DND-41 (cell line): ENCODE data around the gene CDC6.

Experiments
- EZH2 ChIP-seq: IDR thresholded peaks from 3 replicates; pipeline ENCODE4 v1.6.1; 2012; ENCODE audit warnings: borderline replicate concordance, low read depth, mild to moderate bottlenecking, moderate library complexity, low read length, inconsistent platforms; ENCODE audit not compliant: severe bottlenecking
- TF ChIP-seq, protein P1 (sequence below): IDR thresholded peaks from 2 replicates; pipeline ENCODE4 v1.5.1; 2012; ENCODE audit warnings: borderline replicate concordance, low read length, moderate library complexity, mild to moderate bottlenecking; ENCODE audit not compliant: poor library complexity, severe bottlenecking; ENCODE audit errors: extremely low read depth

DNA sequence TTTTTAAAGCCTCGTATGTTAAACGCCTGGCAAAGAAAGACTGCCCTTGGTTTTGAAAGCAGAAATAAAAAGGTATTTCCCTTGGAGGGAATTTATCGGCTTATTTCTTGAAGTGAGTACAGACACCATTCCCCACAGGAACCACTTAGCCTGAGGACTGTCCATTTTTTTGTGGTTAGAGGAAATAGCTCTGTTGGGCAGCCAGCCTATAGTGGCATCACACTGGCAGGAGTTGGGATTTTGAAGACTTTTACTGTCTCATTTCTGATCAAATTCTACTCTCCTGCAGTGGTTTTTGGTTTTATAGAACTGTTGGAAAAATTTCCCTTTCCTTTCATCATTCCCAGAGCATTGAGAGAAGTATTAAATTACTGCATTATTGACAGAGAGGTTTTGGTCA, 34.1 kb upstream of the CDC6 start:
- TF ChIP-seq, protein P1, sequence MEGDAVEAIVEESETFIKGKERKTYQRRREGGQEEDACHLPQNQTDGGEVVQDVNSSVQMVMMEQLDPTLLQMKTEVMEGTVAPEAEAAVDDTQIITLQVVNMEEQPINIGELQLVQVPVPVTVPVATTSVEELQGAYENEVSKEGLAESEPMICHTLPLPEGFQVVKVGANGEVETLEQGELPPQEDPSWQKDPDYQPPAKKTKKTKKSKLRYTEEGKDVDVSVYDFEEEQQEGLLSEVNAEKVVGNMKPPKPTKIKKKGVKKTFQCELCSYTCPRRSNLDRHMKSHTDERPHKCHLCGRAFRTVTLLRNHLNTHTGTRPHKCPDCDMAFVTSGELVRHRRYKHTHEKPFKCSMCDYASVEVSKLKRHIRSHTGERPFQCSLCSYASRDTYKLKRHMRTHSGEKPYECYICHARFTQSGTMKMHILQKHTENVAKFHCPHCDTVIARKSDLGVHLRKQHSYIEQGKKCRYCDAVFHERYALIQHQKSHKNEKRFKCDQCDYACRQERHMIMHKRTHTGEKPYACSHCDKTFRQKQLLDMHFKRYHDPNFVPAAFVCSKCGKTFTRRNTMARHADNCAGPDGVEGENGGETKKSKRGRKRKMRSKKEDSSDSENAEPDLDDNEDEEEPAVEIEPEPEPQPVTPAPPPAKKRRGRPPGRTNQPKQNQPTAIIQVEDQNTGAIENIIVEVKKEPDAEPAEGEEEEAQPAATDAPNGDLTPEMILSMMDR: no peak
- no peak for TF ChIP-seq EZH2
